ENCODE data around the gene TRANK1.
"Not testable (repeated sequence)": the region's sequence is repeated elsewhere in the genome, so short reads cannot be mapped to it uniquely, and the experiment has no call there.

DNA sequence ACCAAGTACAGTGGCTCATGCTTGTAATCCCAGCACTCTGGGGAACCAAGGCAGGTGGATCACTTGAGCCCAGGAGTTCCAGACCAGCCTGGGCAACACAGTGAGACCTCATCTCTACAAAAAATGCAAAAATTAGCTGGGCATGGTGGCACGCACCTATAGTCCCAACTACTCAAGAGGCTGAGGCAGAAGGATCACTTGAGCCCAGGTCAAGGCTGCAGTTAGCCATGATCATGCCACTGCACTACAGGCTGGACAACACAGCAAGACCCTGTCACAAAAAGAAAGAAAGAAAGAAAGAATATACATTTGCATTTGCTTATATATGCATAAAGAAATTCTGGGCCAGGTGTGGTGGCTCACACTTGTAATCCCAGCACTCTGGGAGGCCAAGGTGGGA is 13.4 kb downstream of the TRANK1 start:
- TF ChIP-seq, protein P1, sequence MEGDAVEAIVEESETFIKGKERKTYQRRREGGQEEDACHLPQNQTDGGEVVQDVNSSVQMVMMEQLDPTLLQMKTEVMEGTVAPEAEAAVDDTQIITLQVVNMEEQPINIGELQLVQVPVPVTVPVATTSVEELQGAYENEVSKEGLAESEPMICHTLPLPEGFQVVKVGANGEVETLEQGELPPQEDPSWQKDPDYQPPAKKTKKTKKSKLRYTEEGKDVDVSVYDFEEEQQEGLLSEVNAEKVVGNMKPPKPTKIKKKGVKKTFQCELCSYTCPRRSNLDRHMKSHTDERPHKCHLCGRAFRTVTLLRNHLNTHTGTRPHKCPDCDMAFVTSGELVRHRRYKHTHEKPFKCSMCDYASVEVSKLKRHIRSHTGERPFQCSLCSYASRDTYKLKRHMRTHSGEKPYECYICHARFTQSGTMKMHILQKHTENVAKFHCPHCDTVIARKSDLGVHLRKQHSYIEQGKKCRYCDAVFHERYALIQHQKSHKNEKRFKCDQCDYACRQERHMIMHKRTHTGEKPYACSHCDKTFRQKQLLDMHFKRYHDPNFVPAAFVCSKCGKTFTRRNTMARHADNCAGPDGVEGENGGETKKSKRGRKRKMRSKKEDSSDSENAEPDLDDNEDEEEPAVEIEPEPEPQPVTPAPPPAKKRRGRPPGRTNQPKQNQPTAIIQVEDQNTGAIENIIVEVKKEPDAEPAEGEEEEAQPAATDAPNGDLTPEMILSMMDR (IDR thresholded peaks at IDR 0.05; ENCODE audit: low read length), result not testable (repeated sequence)
- not testable (repeated sequence) for TF ChIP-seq EZH2 (optimal IDR thresholded peaks at IDR 0.05; ENCODE audit: low read depth, low read length)

Data from MM.1S (cell line).